GM21390 (cell line): ENCODE data around the gene ZMYM3.

Experiments used
- ATAC-seq: cut with Tn5 transposase; IDR thresholded peaks from one replicate; pipeline ENCODE4 v1.9.1; 2021; ENCODE audit not compliant: unreplicated experiment

The ZMYM3 gene

DNA sequence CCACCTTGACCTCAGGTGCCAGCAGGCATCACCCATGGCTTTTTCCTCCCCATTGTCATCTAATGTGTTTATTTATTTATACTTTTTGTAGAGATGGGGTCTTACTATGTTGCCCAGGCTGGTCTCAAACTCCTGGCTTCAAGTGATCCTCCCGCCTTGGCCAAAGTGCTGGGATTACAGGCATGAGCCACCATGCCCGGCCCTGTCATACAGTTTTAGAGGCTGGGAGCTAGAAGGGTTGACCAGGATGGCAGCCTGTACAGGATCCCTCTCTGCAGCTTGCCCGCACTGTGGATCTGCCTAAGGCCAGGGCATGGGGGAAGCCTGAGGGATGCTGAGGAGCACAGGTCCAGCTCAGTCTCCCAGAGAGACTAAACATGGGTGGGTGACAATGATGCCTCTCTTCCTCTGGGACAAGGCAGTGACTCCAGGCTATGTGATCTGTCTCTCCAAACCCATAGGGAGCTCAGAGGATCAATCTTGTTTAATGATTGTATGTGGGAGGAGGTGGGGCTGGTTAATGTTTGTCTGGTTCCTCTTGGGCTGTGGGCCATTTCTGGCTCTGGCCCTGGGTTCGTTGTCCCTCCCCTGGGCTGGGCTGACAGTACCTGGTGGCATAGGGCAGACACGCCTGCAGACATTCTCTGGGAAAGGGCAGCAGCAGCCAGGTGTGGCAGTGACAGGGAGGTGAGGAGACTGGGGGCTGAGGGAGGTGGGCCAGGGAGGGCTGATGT is 39.2 kb downstream of the ZMYM3 start:
- ATAC-seq = no peak

GRCh38 chrX:71214152-71214551 is 39.8 kb downstream of the ZMYM3 start:
- no peak for ATAC-seq

GRCh38 chrX:71212536-71212935 is 41.4 kb downstream of the ZMYM3 start:
- ATAC-seq = no peak

DNA sequence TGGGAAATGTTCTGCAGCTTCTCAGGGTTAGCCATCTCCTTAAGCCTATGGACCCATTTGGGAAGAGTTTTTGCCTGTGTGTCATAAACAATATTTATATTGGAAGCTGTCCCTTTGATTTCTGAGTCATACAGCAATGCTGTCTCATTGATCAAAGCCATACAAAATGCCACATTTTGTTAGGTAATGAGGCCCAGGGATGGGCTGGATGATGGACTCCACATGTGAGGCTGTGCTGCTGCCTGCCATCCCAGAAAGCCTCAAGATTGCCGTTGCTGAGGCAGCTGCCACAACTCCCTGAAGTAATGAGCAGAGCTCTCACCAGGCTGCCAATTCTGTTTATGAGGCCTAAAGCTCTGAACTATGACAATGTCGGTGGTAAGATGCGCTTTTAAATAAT is 43.1 kb downstream of the ZMYM3 start:
- ATAC-seq = no peak

DNA sequence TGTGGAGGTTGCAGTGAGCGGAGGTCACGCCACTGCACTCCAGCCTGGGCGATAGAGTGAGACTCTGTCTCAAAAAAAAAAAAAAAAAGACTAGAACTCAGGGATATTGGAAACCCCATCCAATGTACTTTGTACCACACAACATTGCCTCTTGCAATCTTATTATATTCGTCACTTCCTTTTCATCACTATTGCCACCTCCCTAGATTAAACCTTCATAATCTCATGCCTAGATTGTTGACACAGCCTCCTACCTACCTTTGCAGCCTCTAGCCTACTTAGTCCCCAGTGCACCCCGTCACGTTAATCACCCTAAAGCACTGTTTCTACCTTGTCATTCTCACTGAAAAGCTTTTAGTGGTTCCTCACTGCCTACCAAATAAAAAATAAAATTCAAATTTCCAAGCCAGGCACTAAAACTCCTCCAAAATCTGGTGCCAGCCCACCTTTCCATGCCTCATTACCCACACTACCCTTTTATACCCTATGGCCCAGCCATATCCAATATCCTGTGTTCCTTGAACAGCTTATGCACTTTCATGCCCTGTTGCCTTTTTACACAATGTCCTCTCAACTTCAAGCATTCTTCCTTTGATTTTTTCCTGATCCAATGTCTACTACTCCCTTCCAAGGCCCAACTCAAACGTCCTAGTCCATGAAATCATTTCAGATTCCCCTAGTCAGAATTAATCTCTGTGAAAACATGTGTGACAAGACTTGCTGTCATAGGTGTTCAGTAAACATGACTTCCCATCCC is 54.5 kb downstream of the ZMYM3 start:
- ATAC-seq = no peak

DNA sequence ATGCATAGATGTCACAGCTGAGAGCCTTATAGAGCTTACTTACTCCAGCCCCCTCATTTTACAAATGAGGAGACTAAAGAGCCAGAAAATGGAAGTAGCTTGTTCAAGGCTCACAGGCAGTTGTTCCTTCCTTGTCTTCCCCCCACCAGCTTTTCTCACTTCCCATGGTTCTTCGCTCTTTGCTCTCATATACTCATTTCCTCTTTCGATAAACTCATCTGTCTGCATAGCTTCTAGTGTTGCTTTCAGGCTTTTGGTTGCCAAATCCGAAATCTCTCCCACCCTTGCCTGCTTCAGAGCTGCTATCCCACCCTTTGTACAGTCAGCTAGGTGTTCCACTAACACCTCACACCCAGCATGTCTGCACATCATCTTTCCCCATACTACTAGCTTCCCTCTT is 55.9 kb downstream of the ZMYM3 start:
- ATAC-seq = peak; percentile 68

- ATAC-seq = peak; percentile 60
Observed at GRCh38 chrX:71195964-71196649, 57.8 kb downstream of the ZMYM3 start.

DNA sequence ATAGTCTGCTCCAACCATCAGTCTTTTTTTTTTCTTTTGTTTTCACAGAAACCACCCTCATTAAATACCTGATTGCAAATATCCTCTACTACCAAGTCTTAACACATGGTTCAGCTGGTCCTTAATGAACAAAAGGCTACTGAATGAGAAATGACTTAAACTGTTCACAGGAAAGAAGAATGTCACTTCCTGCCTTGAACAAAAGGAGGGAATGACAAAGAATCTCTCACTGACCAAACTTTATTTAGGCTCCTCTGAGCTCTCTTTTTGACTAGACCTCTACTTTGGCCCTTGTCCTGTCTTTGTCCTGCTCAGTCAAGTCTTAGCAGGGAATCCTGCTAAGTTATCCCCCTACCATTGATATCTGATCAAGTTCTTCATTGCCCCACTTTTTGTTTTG is 62.7 kb downstream of the ZMYM3 start:
- no peak for ATAC-seq
